SK-MEL-5 (cell line): Measurements from ENCODE around the gene NETO1. TPM values are rescaled to one million over a fixed set of nuclear protein-coding genes. Genes with fewer than 3 reads are reported as not detected.

Source experiments
- DNase-seq: peaks from one replicate; pipeline ENCODE4 v3.0.0-alpha.2; 2016; ENCODE audit warnings: low read depth, low spot score
- in situ Hi-C: cut with HindIII; loops from 2 replicates; pipeline ENCODE4 v1.10.0; 2016; ENCODE audit warnings: low sequenced_read_pairs, high pct_unique_total_duplicates, low pct_unique_long_range_greater_than_20kb
- polyA plus RNA-seq, 2 experiments: library from polyadenylated mRNA; depleted of rRNA; stranded (reverse); fragments of >200 nt; gene quantifications; 2 replicates each; pipeline ENCODE4 v1.2.3, GENCODE V29; 2015
- total RNA-seq: library from RNA; depleted of rRNA; stranded (reverse); fragments of >200 nt; shearing (Covaris generic); gene quantifications from 2 replicates; pipeline ENCODE4 v1.2.3, GENCODE V29; 2014; rRNA removed

Gene NETO1, protein sequence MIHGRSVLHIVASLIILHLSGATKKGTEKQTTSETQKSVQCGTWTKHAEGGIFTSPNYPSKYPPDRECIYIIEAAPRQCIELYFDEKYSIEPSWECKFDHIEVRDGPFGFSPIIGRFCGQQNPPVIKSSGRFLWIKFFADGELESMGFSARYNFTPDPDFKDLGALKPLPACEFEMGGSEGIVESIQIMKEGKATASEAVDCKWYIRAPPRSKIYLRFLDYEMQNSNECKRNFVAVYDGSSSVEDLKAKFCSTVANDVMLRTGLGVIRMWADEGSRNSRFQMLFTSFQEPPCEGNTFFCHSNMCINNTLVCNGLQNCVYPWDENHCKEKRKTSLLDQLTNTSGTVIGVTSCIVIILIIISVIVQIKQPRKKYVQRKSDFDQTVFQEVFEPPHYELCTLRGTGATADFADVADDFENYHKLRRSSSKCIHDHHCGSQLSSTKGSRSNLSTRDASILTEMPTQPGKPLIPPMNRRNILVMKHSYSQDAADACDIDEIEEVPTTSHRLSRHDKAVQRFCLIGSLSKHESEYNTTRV
- not detected in 2 replicates for total RNA-seq
- polyA plus RNA-seq (2015; cell fraction: cytosol; rRNA removed), result not detected in 2 replicates
- polyA plus RNA-seq (2015; cell fraction: nucleus; rRNA removed), result not detected in 2 replicates

DNA sequence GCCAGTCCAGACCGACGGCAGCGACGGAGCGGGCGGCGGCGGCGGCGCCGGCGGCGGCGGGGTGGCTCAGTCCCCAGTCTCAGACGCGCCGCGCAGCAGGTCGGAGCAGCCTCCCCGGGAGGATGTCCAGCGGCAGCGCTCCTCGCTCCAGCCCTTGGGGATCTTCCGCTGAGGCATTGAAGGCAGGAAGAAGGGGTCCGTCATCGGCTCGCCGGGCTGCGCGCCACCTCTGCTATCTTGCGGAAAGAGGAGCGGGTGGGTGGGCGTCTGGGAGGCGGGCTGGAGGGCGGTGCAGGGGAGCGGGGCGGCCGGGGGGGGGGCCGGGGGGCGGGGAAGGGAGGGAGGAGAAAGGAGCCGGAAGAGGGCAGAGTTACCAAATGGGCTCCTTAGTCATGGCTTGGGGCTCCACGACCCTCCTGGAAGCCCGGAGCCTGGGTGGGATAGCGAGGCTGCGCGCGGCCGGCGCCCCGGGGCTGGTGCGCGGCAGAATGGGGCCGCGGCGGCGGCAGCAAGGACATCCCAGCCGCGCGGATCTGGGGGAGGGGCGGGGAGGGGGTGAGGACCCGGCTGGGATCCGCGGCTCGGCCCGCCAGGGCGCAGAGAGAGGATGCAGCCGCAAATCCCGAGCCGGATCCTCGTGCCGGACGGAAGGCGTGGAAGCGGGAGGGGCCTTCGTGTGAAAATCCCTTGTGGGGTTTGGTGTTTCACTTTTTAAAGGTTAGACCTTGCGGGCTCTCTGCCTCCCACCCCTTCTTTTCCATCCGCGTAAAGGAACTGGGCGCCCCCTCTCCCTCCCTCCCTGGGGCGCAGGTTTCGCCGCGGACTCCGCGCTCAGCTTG, at the start of gene NETO1:
Gene NETO1, minus strand, starts transcription at position 242 of the 839 bp plus-strand sequence. CDS start 696 bp downstream, outside the sequence.
- in situ Hi-C loops, result no loop called here
- no peak for DNase-seq

DNA sequence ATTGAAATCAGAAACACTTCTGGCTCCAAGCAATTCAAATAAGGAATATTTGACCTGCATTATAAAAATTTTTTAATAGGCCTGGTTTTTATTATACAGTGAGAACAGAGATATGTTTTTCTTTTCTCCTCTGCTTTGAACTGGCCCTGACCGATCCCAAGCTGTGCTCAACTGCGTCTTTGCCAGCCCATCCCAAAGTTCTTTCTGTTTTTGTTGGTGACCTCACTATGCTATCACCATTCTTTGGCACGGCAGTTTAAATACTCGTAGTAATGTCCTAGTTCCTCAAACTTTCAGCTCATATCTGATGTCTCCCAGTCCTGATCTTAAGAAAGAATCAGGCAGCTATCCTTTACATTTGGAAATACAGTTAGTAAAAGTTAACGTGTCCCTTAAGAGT, 42.3 kb upstream of the NETO1 start:
- no peak for DNase-seq
- in situ Hi-C loops, result no loop called here

DNA sequence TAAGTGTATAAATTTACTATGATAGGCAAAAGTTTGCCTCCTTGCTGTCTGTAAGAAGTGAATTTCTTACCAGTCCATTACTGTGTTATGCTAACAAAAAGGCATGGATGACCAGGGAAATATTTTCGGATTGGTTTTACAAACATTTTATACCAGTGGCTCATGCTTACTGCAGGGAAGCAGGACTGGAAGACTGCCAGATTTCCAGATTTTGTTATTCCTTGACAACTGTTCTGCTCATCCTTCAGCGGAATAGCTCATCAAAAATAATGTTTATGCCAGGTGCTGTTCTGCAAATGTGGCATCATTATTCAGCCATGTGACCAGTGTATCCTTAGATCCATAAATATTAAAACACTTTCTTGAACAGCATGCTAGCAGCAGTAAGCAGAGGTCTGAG, 40.4 kb upstream of the NETO1 start:
- no peak for DNase-seq
- in situ Hi-C loops, result no loop called here

DNA sequence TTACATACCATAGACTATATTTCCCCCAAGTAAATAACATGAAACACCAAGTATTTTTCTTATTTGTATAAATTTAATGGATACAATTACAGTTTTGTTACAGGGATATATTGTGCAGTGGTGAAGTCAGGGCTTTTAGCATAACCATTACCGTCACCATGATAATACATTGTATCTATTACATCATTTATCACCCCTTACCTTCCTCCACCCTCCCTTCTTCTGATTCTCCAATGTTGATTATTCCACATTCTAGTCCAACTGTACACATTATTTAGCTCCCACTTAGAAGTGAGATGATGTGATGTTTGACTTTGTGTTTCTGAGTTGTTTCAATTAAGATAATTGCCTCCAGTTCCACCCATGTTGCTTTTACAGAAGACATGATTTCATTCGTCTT, 35.2 kb upstream of the NETO1 start:
- DNase-seq, result no peak
- in situ Hi-C loops, result no loop called here

DNA sequence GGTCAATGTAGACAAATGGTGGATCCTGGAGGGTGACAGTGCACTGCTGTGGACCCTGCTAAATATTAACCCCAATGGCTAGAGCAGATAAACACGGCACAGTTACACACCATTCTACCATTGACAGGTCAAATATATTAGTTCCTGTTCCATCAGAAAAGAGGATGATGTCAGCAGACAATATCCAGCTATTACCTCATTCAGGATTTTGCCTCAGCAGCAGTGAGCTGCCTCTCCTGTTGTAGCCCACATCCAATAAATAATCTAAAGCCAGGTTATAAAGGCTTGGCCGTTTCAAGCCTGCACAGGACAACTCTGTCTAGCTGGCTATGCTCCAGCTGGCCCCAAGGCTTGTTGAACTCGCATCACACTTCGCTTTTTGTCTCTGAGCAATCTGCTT, 31.6 kb upstream of the NETO1 start:
- in situ Hi-C loops, result no loop called here
- no peak for DNase-seq

DNA sequence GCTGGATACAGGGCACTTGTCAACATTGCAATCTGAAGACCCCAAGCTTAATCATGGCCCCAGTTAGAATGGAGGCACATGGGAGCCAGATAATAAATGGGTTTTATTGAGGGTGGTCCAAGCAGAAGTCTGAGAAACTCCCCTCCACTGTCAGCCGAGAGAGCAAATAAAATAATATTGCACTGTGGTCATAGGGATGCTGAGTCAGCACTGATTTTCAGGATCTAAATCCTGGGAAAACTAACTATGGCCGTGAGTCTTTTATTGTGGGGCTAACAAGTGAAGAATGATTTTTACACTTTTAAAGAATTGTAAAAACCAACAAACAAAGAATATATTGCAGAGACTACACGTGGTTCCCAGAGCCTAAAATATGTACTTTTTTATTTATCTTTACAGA, 31.1 kb upstream of the NETO1 start:
- in situ Hi-C loops, result no loop called here

DNA sequence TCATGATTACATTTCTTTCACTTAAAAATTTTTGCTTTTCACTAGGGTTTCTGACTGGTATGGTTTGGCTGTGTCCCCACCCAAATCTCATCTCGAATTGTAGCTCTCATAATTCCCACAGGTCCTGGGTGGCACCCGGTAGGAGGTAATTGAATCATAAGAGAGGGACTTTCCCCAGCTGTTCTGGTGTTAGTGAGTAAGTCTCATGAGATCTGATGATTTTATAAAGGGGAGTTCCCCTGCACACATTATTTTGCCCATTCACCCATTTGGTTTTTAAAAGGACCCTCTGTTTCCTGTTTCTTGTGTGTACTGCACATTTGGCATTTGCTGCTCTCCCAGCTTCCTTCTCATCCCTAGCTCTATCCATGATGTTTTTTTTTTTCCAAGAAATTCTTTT, 27.8 kb upstream of the NETO1 start:
- in situ Hi-C loops, result no loop called here
- DNase-seq, result no peak

More for the DNA sequence above, 31.1 kb upstream of the NETO1 start:
- DNase-seq, result no peak

DNA sequence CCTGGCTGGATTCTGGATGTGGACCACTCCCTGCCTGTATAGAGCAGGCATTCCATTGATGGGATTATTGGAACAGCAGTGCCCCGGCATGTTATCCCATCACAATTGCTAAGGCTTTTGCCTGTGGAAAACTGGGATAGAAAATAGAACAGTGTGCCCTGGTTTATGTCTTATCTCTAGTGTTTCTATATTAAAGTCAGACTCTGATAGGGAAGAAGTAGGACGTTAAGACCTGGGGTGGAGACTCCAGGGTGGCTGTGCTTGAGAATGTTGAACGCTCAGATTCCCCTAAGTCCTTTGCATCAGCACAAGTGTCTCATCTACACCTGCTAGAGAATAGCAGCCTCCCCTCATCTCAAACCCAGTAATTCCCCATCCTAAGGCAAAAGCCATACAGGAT, 10.8 kb upstream of the NETO1 start:
- in situ Hi-C loops, result no loop called here
- no peak for DNase-seq

DNA sequence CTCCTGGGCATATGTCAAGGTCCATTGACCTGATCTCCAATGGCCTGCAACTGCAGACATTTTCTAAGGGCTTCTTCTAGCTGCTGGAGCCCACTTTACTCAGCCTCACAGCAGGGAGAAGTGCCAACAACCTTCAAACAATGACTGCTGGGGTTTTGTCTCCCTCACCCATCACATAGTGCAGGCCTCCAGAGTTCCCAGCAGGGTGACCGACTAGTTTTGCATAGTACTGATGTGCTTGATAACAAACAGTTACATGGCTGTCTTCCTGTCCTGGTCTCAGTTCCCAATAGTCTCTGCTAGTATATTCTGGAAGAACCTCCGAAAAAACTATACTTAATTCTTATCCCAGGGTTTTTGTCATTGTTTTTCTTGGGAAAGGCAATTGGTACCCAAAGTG, 10.4 kb upstream of the NETO1 start:
- in situ Hi-C loops, result no loop called here
- DNase-seq, result no peak

DNA sequence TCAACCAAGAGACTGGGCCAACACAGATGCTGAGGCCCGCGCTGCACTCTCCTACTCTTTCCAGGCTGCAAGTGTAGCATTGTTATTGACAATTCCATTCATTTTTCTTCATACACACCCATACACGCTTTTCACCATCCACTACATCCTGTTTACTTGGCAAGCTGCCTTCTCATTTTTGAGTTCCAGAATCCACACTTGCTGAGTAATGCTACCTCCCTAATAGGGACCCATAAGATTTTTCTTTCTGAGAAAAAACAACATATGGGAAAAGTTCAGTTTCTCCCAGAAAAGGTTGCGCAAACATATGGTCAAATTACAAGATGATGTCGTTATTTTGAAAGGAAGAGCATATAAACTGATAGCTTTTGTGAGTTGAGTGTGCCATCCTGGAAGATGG, 3.3 kb upstream of the NETO1 start:
- in situ Hi-C loops, result no loop called here
- DNase-seq, result no peak

DNA sequence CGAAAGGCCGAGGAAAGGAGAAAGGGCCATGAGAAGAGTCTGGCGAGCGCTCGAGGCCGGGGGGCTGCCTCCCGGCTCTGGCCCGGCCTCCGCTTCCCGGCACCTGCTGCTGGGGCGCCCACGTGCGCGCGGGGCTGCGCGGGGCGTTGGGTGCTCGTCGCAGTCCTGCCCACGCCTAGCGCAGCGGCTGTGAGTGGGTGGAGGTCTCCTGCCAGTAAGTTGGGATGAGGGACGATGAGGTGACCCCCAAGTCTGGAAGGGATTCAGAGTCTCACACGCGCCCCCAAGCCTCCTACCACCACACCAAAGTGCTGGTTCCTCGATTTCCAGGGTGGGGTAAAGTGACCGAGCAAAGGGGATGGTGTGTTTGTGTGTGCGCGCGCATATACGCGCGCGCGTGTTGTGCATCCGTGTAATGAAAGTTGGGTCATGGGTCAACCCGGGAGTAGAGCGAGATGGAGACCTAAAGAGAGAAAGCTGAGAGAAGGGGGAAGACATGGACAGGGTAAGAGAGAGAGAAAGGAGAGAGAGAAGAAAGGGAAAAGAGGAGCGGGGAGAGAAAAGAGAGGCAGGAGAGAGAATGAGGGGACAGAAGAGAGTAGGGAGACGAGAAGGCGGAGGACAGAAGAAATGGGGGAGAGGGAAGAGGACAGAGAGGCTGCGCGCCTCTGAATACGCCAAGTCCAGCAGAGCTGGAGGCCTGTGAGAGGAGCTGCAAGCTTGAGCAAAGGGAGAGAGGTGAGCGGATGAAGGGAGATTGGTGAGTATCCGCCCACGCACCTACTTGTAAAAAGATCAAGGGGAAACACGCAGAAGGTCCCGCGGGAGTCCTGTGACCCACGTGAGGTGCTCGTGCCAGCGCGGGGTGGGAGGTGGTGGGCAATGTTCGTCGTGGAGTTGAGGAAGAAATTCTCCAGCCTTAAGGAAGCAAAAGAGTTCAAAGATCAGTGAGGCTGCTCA, 1.7 kb upstream of the NETO1 start:
- DNase-seq, result no peak
- in situ Hi-C loops, result no loop called here

DNA sequence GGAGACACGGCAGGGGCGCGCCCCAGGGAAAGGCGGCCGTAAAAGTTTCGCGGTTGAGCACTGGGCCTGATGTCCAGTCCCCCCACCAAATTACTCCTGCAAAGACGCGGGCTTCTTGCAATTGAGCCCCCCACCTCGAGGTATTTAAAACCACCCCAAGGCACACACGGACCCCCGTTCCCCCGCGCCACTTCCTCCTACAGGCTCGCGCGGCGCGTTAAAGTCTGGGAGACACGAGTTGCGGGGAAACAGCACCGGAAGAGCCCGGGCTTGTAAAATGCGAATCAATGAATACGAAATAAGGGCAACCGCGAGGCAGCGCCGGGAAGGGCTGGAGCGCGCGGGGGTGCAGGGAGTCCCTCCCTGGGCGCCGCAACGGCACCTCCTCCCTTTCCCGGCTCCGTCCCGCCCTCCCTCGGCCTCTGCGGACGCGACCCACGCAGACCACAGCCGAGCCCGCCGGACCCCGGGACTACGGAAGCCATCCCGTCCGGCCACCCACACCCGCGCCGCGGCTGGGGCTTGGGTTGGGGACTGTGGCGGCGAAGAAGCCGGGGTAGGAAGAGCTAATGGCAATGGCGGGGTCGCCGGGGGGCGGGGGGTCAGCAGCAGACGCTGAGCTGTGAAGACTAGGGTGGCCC, 918 bp upstream of the NETO1 start:
- in situ Hi-C loops, result no loop called here
- DNase-seq, result no peak

DNA sequence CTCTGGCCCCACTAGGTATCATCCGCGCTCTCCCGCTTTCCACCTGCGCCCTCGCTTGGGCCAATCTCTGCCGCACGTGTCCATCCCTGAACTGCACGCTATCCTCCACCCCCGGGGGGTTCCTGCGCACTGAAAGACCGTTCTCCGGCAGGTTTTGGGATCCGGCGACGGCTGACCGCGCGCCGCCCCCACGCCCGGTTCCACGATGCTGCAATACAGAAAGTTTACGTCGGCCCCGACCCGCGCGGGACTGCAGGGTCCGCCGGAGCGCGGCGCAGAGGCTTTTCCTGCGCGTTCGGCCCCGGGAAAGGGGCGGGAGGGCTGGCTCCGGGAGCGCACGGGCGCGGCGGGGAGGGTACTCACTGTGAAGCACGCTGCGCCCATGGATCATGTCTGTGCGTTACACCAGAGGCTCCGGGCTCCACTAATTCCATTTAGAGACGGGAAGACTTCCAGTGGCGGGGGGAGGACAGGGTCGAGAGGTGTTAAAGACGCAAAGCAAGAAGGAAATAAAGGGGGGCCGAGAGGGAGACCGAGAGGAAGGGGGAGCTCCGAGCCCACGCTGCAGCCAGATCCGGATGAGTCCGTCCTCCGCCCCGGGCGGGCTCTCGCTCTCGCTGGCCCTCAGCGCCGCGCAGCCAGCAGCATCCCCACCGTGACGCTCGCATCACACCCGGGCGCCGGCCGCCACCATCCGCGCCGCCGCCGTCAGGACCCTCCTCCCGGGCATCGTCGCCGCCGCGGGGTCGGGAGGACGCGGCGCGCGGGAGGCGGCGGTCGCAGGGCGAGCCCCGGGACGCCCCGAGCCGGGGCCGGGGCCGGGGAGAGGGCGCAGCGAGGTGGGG, 664 bp downstream of the NETO1 start:
- DNase-seq, result no peak
- in situ Hi-C loops, result no loop called here

DNA sequence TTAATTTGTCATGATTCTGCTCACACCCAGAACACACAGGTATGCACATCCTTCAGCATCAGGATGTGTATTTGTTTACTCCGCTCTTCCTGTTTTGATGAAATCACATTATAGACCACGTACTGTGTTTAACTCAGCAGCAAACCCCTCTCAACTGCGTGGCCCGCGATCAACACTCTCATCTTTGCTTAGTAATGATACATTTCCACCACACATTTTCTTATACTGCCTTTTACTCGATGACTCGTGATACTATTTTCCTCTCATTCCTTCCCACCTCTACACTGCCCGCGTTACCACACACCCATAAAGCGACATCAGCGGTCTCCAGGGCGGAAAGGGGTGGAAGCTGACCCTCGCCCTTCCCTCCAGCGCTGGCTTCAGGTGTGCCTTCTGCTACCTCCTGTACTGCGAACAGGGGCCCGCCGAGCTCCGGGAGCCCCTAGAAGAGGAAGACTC, 1.3 kb downstream of the NETO1 start:
- in situ Hi-C loops, result no loop called here
- no peak for DNase-seq

DNA sequence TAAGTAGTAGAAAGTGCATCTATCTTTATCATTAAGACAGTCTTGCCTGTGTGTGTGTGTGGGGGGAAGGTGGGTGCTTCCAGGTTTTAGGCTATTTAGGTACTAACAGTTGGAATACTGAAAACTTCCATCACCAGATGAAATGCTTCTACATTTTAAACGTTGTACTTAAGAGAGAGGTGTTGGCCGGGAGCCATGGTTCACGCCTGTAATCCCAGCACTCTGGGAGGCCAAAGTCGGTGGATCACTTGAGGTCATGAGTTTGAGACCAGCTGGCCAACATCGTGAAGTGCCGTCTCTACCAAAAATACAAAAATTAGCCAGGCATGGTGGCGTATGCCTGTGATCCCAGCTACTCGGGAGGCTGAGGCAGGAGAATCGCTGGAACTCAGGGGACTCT, 4.0 kb downstream of the NETO1 start:
- DNase-seq, result no peak
- in situ Hi-C loops, result no loop called here

DNA sequence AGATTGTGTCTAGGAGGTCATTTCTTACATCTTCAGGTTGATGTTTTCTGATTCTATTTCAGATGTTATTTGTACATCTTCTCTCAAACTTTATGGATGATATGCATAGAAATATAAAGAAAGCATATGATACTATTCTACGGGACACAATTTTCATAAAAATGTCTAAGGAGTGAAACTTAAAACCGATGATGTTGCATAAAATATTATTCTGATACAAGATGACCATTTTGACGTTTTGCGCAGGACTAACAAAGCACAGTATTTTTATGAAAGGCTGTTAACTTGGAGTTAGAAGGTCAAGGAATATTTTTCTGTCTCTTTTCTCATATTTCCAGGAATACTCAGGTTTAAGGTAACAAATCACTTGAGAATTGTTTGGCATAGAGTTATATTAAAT, 8.7 kb downstream of the NETO1 start:
- no peak for DNase-seq
- in situ Hi-C loops, result no loop called here
